CD4-positive, alpha-beta T cell treated with Interleukin-15 for 4 hours (primary cell): Measurements from ENCODE around the gene HMGB1.
"Not testable (repeated sequence)": the region's sequence is repeated elsewhere in the genome, so short reads cannot be mapped to it uniquely, and the experiment has no call there.

ENCODE experiments used
- DNase-seq: peaks from one replicate; pipeline ENCODE4 v3.0.0-alpha.2; 2020; ENCODE audit warnings: low spot score

Gene HMGB1

GRCh38 chr13:30466358-30466714 is 600 bp upstream of the HMGB1 start:
- DNase-seq = no peak

GRCh38 chr13:30465343-30465592 is 468 bp downstream of the HMGB1 start:
- DNase-seq = no peak

- DNase-seq = peak; percentile 76
Observed at GRCh38 chr13:30464496-30465342, 1.0 kb downstream of the HMGB1 start.

- DNase-seq = peak; percentile 75
Observed at GRCh38 chr13:30463787-30464495, 1.8 kb downstream of the HMGB1 start.

- peak; percentile 70 for DNase-seq
Observed at GRCh38 chr13:30461279-30462066, 4.3 kb downstream of the HMGB1 start.

- no peak for DNase-seq
Observed at GRCh38 chr13:30457306-30457891, 8.3 kb downstream of the HMGB1 start.

- no peak for DNase-seq
Observed at GRCh38 chr13:30456290-30456689, 9.4 kb downstream of the HMGB1 start.

GRCh38 chr13:30454991-30455390 is 10.7 kb downstream of the HMGB1 start:
- no peak for DNase-seq

- no peak for DNase-seq
Observed at GRCh38 chr13:30453727-30454126, 12.0 kb downstream of the HMGB1 start.

- DNase-seq = not testable (repeated sequence)
Observed at GRCh38 chr13:30451476-30451875, 14.3 kb downstream of the HMGB1 start.

GRCh38 chr13:30450066-30450465 is 15.7 kb downstream of the HMGB1 start:
- no peak for DNase-seq

- DNase-seq = no peak
Observed at GRCh38 chr13:30448441-30448840, 17.3 kb downstream of the HMGB1 start.

- no peak for DNase-seq
Observed at GRCh38 chr13:30446126-30446500, 19.6 kb downstream of the HMGB1 start.

- no peak for DNase-seq
Observed at GRCh38 chr13:30443957-30444404, 21.8 kb downstream of the HMGB1 start.

GRCh38 chr13:30443491-30443890 is 22.2 kb downstream of the HMGB1 start:
- DNase-seq = not testable (repeated sequence)

GRCh38 chr13:30442926-30443325 is 22.8 kb downstream of the HMGB1 start:
- DNase-seq = no peak

- DNase-seq = no peak
Observed at GRCh38 chr13:30440910-30441703, 24.6 kb downstream of the HMGB1 start.

GRCh38 chr13:30438286-30438685 is 27.4 kb downstream of the HMGB1 start:
- no peak for DNase-seq

- no peak for DNase-seq
Observed at GRCh38 chr13:30437177-30437576, 28.6 kb downstream of the HMGB1 start.

GRCh38 chr13:30435911-30436451 is 29.8 kb downstream of the HMGB1 start:
- no peak for DNase-seq

GRCh38 chr13:30431269-30431940 is 34.3 kb downstream of the HMGB1 start:
- no peak for DNase-seq
